Activated naive CD4-positive, alpha-beta T cell treated with anti-CD3 and anti-CD28 coated beads, Interleukin-2, amount 50 U/mL, for 16 hours (primary cell): ENCODE data around the gene SLC18A2.
"Not testable (repeated sequence)": the region's sequence is repeated elsewhere in the genome, so short reads cannot be mapped to it uniquely, and the experiment has no call there.

Experiments
- DNase-seq: peaks from one replicate; pipeline ENCODE4 v3.0.0-alpha.2; 2020

SLC18A2 gene

DNA sequence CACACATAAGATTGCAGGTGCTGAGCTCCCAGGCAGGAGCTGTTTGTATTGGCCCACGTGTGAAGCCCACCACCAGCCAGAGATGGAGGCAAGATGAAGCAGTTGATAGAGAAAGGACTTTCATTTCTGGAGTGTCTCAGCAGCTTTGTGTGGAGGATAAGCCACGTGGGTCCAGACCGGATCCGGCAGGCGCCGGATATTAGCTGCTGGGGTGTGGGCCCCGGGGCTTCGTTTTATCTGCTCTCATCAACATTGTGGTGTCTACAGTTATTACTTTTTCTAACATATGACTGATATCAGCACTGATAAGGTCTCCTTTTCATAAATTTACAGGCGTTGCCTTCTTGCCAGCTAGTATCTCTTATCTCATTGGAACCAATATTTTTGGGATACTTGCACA, 25.5 kb downstream of the SLC18A2 start:
- DNase-seq, result no peak

DNA sequence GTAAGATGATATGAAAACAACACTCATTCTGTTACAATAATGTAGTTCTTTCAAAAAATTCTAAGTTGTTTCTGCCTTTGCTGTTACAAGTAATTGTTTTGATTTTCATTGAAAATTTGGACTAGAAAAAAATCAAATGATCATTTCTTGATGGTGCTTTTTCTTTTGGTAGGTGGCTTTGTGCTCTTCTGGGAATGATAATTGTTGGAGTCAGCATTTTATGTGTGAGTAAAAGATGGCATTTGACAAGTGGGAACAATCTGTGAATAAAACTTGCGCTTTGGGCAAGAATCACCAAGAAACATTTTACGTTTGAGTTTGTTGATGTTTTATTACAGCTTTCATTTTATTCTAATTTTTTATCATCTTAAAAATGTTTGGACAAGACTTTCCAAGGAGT, 25.9 kb downstream of the SLC18A2 start:
- DNase-seq, result no peak

DNA sequence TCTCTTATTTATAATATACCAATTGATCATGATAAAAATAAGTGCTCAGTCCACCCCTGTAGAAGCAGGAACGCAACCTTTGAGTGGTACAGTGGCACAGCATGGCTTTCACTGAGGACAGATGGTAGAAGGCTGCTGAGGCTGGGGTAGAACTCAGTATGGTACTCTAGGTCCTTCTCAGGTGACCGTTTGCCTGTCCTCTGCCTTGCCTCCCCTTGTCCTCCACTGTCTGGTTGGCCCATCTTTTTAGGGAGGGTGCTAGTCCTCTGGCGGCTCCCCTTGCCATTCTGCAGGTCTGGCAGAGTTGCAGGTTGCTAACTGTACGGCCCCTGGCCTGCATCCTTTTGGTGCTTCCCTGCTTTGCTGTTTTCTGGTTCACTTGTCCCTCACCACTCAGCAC, 27.3 kb downstream of the SLC18A2 start:
- no peak for DNase-seq

DNA sequence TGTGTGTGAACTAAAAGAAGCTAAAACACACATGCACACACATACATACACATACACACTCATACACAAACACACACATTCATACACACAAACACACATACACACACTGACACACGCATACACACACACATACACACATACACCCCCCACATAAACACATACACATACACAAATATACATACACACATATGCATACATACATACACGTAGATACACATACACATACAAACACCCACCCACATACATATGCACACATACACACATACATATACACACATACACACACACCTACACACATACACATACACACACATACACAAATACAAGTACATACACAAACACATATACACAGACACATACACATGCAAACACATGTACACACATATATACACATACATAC, 28.0 kb downstream of the SLC18A2 start:
- DNase-seq, result no peak

DNA sequence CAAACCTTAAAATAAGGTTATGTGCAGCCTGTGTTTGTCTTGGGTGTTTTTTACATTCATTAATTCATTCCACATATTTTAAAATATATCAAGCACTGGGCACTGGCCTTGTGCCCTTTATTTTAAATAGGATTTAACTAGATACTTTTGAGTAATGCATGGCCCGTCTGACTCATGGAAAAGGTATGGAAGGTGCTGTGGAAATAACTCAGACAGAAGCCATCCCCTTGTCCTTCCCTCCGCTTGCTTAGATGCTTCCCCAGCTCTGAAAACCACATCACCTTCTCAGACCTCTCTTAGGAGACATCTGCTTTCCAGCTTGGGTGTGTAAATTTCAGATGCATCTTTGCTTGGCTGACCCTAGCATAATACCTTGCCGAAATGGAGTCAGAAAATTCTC, 30.5 kb downstream of the SLC18A2 start:
- no peak for DNase-seq

DNA sequence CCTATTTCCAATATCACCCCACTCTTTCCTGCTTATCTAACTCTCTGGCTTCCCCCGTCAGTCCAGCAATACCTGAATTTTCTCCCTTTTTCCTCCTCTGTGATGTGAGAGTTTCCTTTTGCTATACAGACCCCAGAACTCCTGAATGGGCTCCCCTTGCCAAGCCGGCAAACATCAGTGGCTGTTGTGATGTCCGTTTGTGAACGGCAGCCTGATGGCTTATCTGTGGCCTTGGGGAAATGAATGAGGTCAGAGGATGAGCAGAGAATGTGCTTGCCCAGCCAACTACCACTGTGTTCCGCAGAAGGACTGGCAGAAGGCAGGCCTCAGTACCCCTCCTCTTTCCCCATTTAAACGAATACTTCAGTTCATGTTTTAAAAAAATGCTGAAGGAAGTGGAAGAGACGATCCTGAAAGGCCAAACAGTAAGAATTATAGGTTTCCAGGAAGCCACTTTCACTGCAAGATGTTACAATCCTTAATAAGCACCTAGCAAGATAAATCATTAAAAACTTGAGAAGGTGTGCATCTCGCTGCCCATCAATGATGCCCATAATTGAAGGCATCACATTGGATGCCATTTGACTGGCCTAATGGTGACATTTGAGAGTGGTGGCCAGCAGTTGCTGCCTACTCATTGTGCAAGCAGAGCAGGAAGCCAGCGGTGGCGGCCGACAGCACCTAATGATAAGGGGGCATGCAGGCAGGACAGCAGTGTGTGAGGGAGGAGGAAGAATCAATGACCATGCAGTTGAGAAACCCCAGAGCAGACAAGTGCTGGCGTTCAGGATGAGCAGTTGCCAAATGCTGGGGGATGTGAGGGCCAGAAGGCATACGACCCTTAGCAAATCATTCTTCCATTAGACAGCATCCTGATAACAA, 31.5 kb downstream of the SLC18A2 start:
- no peak for DNase-seq

DNA sequence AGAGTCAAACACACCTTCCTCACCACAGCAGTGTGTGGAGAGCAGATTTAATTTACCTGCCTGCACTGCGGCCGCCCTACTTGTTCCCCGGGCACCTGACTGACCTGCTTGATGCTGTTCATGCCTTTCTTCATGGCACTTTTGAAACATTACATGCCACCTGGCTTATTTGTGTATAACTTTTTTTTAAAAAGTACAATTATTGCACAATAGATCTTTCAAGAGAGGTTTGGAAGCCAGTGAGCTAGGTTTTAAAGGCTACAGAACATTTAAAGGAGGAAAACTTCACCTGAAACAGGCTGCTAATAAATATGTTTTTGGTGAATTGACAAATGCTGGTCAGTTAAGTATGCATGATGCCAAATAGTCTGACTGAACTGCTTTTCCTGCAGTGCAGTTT, 33.1 kb downstream of the SLC18A2 start:
- no peak for DNase-seq

DNA sequence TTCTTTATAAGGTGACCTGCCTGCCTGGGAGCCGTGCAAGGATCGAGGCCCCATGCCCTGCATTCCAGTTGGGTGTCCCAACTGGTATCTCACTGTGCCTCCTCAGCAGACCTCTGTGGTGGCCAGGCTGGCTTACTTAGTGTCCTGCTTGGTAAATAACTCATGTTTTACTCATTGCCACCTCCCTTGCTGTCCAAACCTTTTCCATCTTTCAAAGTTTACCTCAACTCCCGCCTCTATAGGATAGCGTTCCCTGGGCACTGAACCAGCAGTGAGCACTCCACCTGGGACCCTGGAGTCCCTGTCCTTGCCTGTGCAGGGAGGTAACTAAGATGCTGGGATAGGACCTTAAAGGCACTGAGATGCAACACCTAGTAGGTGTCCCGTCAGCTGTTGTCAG, 33.6 kb downstream of the SLC18A2 start:
- no peak for DNase-seq

DNA sequence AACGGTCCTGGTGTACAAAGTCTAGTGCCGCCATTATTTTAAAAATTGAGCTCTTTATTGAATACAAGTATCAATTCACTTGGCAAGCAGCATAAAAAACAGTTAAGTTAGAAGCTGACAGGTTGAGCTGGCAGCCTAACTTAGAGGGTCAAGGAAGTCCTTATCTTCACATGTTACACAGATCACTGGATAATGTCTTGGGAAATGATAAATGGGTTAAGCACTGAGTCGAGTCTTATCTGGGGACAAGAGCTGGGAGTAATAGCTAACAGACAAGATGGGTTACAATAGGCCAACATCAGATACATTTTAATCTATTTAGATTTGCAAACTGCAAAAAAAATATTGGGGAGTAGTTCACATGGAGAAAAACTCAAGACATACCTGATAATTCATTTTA, 34.2 kb downstream of the SLC18A2 start:
- no peak for DNase-seq

DNA sequence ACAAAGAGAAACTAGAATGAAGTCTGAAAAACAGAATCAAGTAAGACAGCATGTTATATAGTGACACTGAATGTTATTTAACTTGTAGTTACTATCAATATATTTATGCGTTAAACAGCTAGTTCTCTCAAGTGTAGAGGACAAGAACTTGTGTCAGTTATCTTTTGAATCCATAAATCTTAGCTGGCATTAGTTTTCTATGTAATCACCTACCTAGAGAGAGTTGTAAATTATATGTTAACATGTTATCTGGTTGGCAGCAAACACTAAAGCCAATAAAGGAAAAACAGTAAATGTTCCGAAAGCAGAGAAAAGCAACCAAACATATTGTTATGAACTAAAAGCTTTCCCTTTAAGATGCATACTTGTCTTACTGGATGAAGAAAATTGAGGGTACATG, 36.8 kb downstream of the SLC18A2 start:
- no peak for DNase-seq

DNA sequence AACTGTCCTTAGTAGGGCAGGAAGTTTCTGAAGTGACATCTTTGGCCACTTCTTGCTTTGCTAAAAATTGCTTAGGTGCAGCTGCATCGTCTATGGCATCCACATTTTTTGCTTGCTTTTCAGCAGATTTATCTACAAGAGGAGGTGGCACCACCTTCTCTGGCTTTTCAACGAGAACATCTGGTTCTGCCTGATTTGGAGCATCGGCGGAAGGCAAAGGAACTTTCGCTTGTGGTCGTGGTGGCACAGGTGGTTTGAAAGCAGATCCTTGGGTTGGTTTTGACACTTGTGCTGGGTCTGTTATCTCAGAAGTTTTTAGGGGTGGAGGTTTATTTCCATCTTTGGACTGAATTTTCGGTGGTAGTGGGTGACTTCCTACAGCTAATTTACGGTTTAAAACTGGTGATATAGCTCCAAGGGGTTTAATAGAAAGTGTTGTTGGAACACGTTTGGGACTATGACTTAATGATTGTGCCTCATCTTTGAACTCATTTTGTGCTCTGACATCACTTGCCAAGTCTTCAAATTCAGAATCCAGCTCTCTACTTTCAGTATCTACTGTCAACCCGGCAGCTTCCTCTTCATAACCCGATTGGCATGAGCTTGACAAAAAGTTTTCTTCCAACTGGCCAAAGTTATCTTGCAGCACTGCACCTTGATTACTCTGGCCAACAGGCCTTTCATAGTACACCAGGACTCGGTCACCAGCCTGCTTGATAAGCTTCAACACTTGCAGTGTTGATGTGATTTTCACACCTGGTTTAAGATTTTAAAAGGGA, 44.0 kb downstream of the SLC18A2 start:
- no peak for DNase-seq

DNA sequence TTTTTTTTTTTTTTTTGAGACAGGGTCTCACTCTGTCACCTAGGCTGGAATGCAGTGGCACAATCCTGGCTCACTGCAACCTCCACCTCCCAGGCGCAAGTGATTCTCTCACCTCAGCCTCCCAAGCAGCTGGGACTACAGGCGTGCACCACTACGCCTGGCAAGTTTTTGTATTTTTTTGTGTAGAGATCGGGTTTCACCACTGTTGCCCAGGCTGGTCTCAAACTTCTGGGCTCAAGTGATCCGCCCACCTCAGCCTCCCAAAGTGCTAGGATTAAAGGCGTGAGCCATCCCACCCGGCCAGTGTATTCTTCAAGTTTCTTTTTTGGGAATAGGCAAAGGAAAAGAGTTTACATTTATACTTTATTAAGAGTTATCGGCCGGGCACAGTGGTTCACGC, 50.0 kb downstream of the SLC18A2 start:
- not testable (repeated sequence) for DNase-seq

DNA sequence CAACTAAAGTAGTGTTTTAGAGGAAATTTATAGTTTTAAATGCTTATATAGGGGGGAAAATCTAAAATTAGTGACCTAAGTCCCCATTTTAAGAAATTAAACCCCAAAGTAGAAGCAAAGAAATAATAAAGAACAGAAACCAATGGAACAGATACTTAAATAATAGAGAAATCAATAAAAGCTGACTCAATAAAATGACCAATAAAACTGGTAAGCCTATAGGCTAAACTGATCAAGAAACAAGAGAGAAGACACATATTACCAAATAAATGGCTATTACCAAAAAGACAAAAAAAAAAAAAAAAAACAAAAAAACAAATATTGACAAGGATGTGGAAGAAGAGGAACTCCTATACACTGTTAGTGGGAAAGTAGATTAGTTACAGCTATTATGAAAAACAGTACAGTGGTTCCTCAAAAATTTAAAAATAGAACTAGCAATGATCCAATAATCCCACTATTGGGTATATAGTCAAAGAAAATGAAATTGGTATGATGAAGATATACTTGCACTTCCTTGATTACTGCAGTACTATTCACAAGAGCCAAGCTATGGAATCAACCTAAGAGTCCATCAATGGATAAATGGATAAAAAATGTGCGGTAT, 53.2 kb downstream of the SLC18A2 start:
- no peak for DNase-seq

DNA sequence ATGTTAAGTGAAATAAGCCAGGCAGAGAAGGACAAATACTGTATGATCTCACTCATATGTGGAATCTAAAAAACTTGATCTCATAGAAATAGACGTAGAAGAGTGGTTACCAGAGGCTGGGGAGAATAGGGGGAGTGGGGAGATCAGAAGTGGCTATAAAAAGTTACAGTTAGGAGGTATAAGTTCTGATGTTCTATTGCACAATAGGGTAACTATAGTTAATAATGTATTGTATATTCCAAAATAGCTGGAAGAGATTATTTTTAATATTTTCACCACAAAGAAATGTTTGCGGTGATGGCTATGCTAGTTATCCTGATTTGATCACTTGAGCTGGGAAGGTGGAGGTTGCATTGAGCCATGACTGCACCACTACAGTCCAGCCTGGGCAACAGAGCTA, 53.8 kb downstream of the SLC18A2 start:
- no peak for DNase-seq

DNA sequence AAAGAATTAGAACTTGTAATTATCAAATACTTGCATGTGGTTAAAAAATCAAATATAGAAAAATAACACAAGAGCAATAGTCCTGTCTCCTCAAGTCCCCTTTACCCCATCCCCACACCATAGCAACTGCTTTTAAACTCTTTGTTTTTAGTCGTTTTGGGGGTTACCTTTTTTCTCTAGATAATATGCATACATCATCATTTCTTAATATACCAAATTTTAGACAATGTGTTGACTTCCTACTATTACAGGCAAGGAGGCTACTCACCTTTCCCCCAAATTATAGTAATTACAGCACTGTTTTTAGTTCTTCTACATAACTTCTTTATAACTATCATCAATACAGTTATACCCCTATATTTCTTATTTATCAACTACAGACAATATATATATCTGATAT, 57.3 kb downstream of the SLC18A2 start:
- no peak for DNase-seq

DNA sequence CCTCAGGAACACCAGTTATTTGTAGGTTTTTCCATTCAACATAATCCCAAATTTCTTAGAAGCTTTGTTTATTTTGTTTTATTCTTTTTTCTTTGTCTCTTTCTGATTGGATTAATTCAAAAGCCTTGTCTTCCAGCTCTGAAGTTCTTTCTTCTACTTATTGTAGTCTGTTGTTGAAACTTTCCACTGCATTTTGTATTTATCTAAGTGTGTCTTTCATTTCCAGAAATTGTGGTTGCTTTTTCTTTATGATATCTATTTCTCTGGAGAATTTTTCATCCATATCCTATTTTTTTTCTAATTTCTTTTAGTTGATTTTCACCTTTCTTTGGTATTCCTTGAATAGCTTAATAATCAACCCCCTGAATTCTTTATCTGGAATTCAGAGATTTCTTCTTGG, 58.5 kb downstream of the SLC18A2 start:
- no peak for DNase-seq

DNA sequence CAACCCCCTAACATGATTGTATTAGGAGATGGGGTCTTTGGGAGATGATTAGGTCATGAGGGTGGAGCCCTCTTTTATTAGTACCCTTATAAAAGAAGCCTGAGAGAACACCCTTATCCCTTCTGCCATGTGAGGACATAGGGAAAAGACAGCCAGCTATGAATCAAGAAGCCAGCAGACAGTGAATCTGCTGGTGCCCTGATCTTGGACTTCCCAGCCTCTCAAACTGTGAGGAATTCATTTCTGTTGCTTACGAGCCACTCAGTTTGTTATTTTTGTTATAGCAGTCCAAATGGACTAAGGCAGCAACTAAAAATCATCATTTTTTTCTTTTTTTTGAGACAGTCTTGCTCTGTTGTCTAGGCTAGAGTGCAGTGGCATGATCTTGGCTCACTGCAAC, 59.8 kb downstream of the SLC18A2 start:
- no peak for DNase-seq

DNA sequence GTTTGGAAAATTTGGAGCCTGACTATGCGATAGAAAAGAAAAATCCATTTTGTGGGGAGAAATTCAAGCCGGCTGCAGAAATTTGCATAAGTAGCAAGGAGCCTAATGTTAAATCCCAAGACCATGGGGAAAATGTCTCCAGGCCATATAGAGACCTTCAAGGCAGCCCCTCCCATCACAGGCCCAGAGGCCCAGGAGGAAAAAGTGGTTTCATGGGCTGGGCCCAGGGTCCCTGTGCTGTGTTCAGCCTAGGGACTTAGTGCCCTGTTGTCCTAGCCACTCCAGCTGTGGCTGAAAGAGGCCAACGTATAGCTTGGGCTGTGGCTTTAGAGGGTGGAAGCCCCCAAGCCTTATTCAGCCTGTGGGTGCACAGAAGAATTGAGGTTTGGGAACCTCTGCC, 62.5 kb downstream of the SLC18A2 start:
- DNase-seq, result not testable (repeated sequence)

DNA sequence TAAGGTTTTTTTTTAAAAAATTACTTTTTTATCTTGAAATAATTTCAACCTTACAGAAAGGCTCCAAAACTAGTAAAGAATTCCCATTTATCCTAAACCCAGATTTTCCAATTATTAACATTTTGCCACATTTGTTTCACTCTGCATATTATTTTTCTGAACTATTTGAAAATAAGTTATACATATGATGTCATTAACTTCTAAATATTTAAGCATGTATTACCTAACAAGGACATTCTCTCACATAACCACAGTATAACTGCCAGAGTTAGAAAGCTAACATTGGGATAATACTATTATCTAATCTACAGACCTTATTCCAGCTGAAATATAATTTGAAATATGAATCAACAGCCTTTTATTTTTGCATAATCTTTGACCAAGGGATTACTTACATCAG, 65.8 kb downstream of the SLC18A2 start:
- no peak for DNase-seq

DNA sequence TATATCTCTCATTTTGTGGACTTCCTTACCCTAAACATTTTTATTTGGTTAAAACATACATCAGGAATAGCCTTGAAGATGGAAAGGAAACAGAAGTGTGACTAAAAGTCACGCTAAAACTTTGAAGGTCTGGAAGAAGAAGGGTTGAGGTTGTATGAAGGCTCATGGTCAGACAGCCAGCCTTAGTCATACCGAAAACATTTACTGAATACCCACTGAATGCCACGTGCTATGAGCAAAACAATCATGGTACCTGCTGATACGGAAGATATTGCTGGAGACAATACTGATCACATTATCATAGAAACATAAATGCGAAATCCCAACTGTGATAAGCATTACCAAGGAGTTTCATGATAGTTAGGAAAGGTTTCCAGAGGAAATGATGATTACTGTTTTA, 70.3 kb downstream of the SLC18A2 start:
- DNase-seq, result no peak

DNA sequence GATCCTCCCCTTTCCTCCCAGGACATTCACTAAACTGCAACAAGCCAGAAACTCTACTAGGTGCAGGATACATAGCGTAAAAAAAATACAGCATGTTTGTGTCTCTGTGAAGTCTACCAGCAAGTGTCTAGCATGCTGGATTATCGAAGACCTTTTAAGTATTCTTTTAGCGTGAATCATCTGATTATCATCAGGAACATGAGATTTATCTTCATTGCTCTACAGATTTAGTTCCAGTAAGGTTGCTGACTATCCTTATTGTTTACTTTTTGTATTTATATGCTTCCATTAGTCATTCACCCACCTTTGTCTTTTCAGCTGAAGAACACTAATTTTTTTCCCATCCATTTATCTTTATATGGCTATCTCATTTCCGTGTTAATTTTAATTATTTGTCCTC, 71.5 kb downstream of the SLC18A2 start:
- no peak for DNase-seq

DNA sequence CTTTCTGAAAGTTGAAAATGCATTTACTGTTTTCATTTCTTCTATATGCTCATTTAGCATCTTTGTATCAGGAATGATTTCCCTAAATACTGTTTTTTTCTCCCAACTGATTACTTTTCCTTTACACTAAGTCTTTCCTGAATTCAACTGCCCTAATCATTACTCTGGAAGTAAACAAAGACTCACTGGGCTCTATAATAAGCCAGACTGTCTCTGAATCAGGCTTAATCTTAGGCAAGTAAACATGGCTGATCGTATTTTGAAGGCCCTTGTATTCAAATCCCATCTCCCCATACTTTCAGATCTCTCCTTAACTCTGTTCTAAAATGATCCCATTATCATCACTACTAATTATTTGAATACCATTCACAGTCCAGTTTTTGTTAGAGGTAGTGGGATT, 72.7 kb downstream of the SLC18A2 start:
- no peak for DNase-seq

DNA sequence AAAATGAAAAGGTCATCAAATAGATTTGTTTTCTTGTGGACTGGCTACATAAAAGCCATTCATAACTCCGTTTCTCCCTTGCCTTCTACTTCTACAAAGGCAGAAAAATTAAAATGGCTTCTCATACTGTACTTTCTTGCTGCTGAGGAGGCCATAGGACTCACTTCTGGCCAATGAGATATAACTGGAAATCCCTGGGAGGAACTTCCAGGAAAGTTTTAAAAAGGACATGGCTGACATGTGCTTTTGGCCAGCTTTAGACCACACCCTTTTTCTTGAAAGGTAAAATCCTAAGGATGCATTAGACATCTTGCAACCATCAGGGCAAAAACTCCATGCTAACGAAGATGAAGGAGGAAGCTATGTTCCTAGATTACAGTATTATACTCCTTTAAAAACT, 75.8 kb downstream of the SLC18A2 start:
- DNase-seq, result no peak

DNA sequence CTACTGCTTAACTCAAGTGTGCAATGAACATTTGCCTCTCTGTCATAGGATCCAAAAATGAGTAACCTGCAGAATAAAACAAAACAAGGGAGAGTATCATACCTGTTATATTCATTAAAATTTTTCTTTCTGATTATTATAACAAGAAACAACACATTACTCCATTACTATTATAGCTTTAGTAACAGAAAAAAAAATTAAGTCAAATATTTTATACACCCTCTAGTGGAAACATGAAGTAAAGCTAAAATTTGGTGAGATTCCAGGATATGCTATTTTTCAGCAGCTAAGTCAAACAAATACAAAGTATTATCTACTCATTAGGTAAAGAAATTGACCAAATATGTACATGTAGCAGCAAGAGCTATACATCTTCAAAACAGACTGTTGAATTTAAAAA, 78.0 kb downstream of the SLC18A2 start:
- DNase-seq, result no peak
